Activated CD8-positive, alpha-beta memory T cell treated with anti-CD3 and anti-CD28 coated beads for 48 hours (primary cell): ENCODE measurements around the gene NANOS2.
"Not testable (repeated sequence)": the region's sequence is repeated elsewhere in the genome, so short reads cannot be mapped to it uniquely, and the experiment has no call there.

Source experiments
- DNase-seq, 3 experiments: peaks; one replicate each; pipeline ENCODE4 v3.0.0-alpha.2; 2020; ENCODE audit warnings: low read depth in 2 of 3, low spot score in 2 of 3

NANOS2 gene

DNA sequence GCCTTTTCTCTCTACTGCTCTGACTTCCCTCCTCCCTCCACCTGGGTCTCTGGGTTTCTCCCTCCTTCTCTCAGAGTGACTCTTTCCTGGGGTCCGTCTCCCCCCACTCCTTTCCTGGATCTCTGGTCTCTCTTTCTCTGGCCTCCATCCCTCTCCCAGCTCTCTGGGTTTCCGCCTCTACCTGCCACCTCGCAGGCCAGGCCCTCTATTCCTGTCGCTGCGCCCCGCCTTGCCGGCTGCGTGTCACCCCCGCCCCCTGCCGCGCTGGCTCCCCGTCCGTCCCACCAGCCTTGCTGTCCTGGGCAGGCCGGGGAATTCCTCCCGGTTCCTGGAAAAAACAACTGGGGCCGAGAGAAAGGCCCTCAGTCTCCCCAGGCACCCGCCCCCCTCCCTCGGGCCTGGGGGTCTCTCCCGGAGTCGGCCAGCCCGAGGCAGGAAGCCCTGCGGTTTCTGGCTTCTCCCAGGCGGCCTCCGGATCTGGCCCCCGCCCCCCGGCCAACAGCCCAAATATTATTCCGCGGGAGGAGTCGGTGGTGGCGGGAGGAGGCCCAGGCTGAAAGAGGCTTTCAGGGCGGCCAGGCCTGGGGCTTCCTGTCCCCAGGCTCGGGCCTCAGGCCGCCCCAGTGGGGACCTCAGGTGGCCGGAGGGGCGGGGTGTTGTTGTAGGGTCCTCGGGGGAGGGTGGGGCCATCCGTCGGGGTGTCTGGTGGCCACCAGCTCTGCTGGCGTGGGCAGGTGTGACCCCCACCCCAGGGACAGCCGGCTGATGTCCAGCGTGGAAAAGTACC lies 38.0 kb downstream of the NANOS2 start:
- DNase-seq: no peak

DNA sequence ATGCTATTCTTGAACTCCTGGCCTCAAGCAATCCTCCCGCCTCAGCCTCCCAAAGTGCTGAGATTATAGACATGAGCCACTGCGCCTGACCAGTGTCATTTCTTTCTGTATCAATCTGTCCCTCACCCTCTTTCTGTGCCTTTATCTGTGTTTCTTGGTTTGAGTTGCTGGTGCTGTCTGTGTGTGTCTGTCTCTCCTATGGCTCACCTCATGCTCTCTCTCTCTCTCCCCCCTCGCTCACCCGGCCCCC lies 38.5 kb downstream of the NANOS2 start:
- DNase-seq: no peak

DNA sequence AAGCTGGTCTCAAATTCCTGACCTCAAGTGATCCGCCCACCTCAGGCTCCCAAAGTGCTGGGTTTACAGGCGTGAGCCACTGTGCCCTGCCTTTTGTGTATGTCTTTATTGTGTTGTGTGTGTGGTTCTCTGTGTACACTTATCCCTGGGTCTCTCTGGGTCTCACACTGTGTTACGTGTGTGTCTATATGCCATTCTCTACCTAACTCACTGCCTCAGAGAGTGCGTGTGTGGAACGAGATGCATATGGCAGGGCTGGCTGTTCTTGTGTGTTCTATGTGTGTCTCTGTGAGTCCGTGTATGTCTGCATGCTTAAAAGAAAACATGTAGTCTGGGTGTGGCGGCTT lies 40.0 kb downstream of the NANOS2 start:
- no peak for DNase-seq

DNA sequence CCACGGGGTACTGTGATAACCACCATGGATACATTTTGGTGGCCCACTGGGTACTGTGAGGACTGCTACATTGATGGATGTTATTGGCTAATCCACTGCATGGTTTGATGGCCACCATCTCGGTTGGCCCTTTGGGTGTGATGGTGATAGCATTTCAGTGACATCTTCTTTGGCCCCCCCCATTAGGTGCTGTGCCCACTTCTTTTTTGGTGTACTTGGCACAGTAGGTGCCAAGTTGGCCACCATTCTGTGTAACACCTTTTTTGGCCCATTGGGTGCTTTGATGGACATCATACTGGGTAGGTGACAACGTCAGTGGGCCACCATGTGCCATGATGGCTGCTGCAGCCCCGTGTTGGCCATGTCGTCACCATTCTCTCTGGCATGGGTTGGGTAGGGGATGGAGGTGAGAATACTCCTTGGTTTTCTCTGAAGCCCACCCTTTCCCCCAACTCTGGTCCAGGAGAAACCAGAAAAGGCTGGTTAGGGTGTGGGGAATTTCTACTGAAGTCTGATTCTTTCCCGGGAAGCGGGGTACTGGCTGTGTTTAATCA lies 41.3 kb downstream of the NANOS2 start:
- no peak for DNase-seq

DNA sequence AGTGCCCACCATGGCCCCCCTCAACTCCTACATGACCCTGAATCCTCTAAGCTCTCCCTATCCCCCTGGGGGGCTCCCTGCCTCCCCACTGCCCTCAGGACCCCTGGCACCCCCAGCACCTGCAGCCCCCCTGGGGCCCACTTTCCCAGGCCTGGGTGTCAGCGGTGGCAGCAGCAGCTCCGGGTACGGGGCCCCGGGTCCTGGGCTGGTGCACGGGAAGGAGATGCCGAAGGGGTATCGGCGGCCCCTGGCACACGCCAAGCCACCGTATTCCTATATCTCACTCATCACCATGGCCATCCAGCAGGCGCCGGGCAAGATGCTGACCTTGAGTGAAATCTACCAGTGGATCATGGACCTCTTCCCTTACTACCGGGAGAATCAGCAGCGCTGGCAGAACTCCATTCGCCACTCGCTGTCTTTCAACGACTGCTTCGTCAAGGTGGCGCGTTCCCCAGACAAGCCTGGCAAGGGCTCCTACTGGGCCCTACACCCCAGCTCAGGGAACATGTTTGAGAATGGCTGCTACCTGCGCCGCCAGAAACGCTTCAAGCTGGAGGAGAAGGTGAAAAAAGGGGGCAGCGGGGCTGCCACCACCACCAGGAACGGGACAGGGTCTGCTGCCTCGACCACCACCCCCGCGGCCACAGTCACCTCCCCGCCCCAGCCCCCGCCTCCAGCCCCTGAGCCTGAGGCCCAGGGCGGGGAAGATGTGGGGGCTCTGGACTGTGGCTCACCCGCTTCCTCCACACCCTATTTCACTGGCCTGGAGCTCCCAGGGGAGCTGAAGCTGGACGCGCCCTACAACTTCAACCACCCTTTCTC lies 42.3 kb downstream of the NANOS2 start:
- no peak for DNase-seq

DNA sequence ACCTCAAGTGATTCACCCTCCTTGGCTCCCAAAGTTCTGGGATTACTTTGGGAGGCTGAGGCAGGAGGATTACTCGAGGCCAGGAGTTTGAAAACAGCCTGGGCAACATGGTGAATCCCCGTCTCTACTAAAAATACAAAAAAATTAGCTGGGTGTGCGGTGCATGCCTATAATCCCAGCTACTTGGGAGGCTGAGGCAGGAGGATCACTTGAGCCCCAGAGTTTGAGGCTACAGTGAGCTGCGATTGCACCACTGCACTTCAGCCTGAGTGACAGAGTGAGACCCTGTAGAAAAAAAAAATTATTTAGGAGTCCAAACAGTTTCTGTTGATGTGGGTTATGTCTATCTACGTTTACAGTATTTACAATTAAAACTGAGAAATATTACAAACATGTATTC lies 43.8 kb downstream of the NANOS2 start:
- no peak for DNase-seq

DNA sequence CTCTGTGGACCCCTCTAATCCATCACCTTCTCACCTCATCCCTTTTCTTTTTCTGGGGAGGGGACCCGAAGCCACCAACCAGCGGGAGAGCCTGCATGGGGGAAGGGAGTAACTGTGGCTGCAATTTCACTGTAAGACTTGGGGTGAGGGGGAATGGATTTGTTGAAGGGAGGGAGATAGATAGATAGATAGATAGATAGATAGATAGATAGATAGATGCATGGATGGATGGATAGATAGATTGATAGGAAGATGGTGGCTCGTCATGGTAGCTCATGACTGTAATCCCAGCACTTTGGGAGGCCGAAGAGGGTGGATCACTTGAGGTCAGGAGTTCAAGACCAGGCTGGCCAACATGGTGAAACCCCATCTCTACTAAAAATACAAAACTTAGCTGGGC lies 47.3 kb downstream of the NANOS2 start:
- not testable (repeated sequence) for DNase-seq

DNA sequence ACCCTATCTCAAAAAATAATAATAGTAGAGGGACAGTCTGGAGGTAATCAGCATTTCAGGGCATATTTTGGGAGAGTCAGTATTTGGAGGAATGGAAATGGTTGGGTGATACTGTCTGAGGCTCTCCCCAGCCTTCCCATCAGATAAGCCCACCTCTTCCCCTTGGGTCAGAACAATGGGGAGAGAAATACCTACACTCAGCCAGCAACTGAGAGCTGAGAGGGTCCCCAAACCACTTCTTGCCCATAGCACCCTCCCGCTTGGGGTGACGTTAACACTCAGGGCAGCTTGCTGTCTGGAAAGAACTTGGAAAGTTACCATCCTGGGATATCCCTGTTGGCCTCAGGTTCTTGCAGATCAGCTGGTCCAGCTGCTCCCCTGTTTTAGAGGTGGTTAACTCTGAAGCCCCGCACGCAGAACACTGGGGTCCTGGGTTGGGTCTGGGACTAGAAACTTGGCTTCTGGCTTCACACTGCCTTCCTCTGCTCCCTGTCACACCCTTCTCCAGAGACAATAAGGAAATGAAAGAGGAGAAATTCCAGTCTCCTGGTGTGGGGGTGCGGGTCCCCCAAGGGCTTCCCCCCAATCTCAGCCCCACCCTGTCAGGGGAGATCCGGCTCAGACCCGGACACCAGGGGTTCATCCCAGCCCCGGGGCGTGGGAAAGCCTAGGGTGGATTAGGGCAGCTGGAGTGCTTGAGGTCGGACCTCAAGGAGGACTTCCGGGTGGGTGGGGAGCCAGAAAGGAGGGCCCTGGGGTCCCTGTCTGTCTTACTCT lies 48.0 kb downstream of the NANOS2 start:
- DNase-seq: no peak

DNA sequence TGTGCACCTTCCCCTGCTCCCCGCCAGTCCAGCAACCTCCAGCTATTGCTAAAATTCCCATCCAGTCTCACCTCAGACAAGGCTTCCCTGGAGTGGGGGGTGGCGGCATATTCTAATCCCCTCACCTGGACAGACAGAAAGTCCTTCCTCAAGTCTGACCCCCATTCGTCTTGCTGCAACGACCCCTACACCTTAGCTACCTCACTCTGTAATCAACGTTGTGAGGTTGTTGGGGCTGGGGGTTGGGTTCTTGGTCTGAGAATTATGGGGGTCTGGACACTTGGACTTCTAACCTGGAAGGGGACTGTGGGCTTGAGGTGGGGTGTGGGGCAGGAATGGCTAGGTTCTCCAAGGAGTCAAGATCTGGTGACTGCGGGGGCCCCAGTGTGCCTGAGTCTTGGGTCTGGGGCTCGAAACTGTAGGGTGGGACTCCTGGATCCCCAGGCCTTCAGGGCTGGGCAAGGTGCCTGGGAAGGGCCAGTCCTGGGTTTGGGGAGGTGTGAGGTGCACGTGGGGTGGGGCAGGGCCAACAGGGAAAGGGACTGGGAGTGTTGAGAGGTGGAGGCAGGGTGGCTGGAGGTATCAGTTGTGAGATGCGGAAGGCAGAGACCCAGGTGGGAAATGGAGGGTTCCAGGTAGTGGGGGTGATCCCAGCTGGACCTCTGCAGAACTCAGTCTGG lies 49.2 kb downstream of the NANOS2 start:
- no peak for DNase-seq

DNA sequence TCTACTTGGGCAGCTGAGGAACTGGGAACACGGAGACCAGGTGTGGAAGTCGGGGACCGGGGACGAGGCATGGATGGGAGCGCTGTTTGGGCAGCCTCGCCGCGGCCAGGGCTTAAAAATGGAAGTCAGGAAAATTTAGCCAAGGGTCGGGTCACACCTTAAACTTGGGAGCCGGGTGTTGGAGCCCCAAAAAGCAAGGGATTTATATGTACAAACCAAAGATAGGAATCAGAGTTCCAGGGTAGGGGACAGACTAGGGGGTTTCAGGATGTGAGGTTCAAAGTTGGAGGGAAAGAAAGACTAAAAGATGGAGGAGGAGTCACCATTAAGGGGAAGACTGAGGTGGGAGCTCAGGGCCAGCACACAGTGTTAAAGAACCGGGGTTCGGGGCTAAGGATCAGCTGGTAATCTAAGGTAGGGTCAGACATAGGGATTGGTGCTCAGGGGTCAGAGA lies 49.9 kb downstream of the NANOS2 start:
- DNase-seq: no peak

DNA sequence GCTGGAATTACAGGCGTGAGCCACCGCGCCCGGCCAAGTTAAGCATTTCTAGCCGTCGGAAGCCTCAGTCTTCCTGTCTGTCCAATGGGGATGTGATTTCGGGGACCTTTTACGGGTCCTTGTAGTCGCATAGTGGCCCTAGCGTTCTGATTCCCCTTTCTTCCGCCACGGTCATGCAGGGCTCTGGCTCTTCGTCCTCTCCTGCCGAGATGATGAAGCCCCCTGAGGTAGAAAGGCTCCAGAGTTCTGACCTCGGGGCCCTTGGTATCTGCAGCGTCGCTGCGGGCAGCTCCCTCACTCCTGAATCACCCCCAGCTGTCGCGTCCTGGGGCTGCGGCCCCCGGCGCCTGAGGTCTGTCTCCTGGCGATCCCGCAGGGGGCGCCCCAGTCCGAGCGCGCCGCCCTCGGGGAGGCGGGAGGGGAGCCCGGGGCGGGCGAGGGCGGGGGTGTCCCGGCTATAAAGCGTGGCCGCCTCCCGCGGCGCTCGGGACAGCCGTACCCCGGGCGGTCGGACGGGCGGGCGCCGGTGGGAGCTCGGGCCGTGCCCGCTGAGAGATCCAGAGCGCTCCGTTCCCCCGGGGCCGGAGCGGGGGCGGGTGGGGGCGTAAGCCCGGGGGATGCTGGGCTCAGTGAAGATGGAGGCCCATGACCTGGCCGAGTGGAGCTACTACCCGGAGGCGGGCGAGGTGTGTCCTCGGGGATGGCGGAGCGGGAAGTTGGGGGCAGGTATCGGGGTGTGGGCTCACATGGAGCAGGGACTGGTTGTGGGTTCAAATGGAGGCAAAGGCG lies 50.5 kb downstream of the NANOS2 start, which contains the start of gene FOXA3:
FOXA3 (plus strand) TSS at position 487 of the 789 bp plus-strand sequence; CDS start at position 618, 131 bp downstream.
- peak in 1 of 3 experiments; percentile 42 for DNase-seq

DNA sequence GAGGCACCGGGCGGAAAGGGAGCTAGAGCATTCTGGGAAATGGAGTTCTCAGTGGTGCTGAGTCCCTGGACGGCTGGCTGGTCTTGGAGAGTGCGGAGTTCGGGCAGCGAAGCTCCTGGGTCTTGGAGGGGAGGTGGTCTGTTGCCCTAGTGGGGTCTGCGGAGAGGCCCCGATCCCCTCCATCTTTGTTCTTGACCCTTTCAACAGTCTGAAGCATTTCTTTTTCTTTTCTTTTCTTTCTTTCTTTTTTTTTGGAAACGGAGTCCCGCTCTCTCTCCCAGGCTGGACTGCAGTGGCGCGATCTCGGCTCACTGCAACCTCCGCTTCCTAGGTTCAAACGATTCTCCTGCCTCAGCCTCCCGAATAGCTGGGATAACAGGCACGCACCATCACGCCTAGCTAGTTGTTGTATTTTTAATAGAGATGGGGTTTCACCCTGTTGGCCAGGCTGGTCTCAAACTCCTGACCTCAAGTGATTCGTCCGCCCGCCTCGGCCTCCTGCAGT lies 51.2 kb downstream of the NANOS2 start:
- DNase-seq: no peak
